Measurements from ENCODE around the gene AQP4.

AQP4 gene

GRCh38 chr18:26865557-26865956 is at the start of gene AQP4:
TSS of gene AQP4 (minus strand) at chr18:26865707. CDS start at chr18:26865689, 18 bp downstream.
- DNase-seq (ENCODE audit: low read depth) = no peak

- DNase-seq (ENCODE audit: low read depth) = no peak
Measured at GRCh38 chr18:26911840-26912239, 46.3 kb upstream of the AQP4 start.

- DNase-seq (ENCODE audit: low read depth) = no peak
Measured at GRCh38 chr18:26909599-26910290, 44.2 kb upstream of the AQP4 start.

GRCh38 chr18:26908906-26909305 is 43.4 kb upstream of the AQP4 start:
- DNase-seq (ENCODE audit: low read depth) = no peak

GRCh38 chr18:26902291-26902690 is 36.8 kb upstream of the AQP4 start:
- DNase-seq (ENCODE audit: low read depth) = no peak

DNA sequence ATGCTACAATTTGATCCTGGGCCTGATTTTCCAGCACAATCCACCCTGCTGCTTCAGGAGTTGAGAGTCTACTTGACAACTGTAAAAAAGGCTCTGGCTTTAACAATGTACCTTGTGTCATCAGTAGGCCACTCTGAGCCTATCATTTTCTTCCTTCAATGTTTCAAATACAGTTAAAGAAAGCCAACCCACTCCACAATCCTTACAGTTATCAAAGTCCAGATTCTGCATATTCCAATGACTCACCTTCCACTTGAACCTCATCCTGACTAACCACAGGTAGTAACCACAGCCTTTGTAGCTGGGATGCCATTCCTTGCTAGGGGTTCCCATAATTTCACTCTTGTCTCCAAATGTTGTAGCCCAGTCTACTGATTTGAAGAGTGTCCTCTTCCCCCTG is 35.5 kb upstream of the AQP4 start:
- no peak for DNase-seq (ENCODE audit: low read depth)

- DNase-seq (ENCODE audit: low read depth) = no peak
Measured at GRCh38 chr18:26894426-26894825, 28.9 kb upstream of the AQP4 start.

GRCh38 chr18:26893996-26894395 is 28.5 kb upstream of the AQP4 start:
- no peak for DNase-seq (ENCODE audit: low read depth)

DNA sequence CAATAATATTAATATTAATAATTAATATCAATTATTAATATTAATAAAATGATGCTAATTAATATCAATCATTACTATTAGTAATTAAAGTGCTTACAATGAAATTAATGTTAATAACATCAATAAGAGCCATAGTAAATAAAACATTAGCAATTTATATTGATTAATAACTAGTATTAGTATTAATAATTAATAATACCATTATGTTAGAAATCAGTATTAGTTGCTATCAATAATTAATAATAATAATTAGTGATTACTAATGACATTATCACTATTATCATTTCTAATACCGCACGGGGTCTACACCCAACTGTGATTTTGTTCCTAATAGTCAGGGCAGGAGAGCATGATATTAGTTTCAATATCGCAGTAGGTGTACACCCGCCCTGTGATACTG is 22.8 kb upstream of the AQP4 start:
- no peak for DNase-seq (ENCODE audit: low read depth)

DNA sequence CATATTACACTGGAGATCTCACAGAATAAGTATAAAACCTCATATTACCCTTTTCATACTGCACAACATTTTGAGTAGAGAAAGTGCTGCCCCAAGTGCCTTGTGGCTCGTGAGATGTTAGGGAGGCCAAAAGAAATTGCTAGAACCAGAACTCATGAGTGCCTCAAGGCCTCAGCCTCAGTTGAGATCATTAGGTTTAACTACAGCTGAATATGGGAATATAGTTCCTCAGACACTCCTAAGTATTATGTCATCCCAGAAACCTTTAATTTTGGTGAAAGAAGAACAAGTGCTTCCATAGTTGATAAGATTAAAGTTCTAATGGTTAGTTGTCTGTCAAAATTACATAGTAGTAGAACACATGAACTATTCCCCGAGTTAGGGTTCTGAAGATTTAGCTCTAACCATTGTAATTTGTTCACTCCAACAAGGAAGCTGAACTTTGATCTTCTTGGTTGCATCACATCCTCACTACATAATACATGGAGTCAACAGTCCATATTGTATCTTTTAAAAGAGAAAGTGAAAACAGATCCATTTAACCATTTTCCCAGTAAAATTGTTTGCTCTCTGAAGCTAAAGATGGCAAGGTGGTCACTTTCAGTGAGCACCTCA is 9.6 kb upstream of the AQP4 start:
- no peak for DNase-seq (ENCODE audit: low read depth)

GRCh38 chr18:26874283-26874682 is 8.8 kb upstream of the AQP4 start:
- DNase-seq (ENCODE audit: low read depth) = no peak

DNA sequence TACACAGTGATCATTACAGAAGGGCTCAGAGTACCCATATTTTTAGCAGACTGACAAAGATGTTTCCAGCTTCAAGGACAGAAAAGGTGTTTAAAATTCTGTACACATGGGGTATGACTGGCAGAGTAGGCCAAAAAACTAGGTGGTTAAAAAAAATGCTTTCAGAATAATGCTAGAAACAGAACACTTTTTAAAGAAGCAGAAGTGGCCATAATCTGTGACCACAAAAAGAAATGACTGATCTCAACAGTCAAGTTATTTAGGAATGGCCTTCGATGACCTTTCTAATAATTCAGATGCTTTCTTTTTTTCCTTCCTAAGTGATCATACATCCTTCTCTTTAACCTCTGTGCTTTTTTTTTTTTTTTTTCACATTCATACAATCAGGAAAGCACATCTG is 4.1 kb upstream of the AQP4 start:
- DNase-seq (ENCODE audit: low read depth) = no peak

GRCh38 chr18:26868968-26869586 is 3.6 kb upstream of the AQP4 start:
- no peak for DNase-seq (ENCODE audit: low read depth)

DNA sequence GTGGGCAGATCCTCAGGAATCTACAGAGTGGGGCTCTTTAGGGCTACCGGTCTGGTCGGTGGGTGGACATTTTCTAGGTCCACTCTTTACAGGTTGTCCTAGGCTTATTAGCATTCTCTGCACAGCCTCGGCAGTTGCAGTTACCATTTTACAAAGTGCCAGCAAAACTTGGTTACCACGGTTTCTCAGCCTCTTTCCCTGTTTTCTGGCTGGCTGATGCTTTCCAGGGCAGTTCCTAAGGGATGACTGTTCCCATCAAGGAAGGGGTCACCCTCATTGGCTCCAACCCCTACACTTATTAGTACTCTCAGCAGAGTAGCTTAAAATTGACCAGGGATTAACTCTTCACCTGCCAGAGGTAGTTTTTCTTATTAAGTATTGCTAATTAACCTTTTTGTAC is 2.0 kb upstream of the AQP4 start:
- DNase-seq (ENCODE audit: low read depth) = no peak

GRCh38 chr18:26864658-26865057 is 849 bp downstream of the AQP4 start:
- DNase-seq (ENCODE audit: low read depth) = no peak

- DNase-seq (ENCODE audit: low read depth) = no peak
Measured at GRCh38 chr18:26863921-26864497, 1.5 kb downstream of the AQP4 start.

- DNase-seq (ENCODE audit: low read depth) = no peak
Measured at GRCh38 chr18:26863122-26863879, 2.2 kb downstream of the AQP4 start.

GRCh38 chr18:26862084-26862483 is 3.4 kb downstream of the AQP4 start:
- no peak for DNase-seq (ENCODE audit: low read depth)

DNA sequence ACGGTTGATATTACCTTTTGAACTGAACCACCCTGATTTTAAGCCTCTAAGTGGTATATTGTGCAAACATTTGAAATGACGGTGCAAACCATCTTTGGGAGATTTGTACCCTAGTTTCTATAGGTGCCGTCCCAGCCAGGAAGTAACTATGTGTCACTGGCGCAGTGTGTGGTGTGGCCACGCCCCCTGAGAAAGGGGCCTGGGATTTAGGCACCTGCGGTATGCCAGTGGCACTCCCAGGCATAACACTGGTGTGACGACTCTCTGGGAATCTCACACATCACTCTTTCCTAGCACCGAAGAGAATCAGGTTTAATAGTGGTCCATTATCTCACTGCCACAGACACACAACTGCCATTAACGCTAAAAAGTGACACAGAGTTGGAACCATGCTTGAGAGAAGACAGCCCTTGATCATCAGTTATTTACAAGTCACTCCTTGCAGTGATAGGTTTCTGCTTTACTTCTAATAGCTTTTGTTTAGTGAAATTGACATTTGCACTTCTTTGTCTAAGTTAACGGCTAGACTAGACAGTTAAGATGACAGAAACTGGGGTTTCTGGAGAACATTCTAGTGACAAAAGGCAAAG is 11.1 kb downstream of the AQP4 start:
- no peak for DNase-seq (ENCODE audit: low read depth)

- no peak for DNase-seq (ENCODE audit: low read depth)
Measured at GRCh38 chr18:26853401-26853800, 12.1 kb downstream of the AQP4 start.

- no peak for DNase-seq (ENCODE audit: low read depth)
Measured at GRCh38 chr18:26843760-26844159, 21.7 kb downstream of the AQP4 start.

GRCh38 chr18:26840965-26841364 is 24.5 kb downstream of the AQP4 start:
- DNase-seq (ENCODE audit: low read depth) = no peak

Measured in stimulated activated CD8-positive, alpha-beta memory T cell treated with anti-CD3 and anti-CD28 coated beads, Interleukin-12 subunit alpha, Interleukin-12 subunit beta, amount 100 ng/mL, for 1 hour (primary cell).